ENCODE results near the gene DHX35. TPM values are rescaled to one million over a fixed set of nuclear protein-coding genes. Genes with fewer than 3 reads are reported as not detected.
"Not testable (repeated sequence)": the region's sequence is repeated elsewhere in the genome, so short reads cannot be mapped to it uniquely, and the experiment has no call there.

The DHX35 gene
- total and polyA plus RNA-seq, 2 donors from 2014 or later, result 6.9 to 11.0 TPM

DNA sequence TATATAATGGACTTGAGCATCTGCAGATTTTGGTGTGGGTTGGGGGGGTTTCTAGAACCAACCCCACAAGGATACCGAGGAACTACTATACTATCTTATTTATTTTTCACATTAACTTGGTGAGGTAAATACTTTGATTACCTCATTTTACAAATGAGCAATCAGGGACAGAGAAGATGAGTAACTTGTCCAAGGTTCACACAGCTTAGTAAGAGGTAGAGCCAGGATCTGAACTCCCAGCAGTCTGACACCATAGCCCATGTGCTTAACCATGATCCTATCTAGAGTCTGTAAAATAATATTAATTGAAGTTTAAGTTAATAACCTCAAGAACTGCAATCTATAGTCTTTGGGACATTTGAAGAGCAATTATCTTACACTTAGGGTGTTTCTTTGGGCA lies 28.6 kb downstream of the DHX35 start:
- Histone ChIP-seq H3K27me3 (ENCODE audit: control insufficient read depth, insufficient read depth, low read length) (no peaks in the 10 kb centered on the region), H3K9ac (ENCODE audit: low read length in 3 of 3) (no peak overlapping the region), H3K4me1 (ENCODE audit: control insufficient read depth in 2 of 3, insufficient read depth in 2 of 3, low read depth in 1 of 3, low read length in 3 of 3) (peaks cover 0 to 12% (median 6%) of the 10 kb centered on the region in 3 donors), H3K9me3 (ENCODE audit: control insufficient read depth in 2 of 3, insufficient read depth in 1 of 3, low read length in 3 of 3) (no peaks in the 10 kb centered on the region), H3K27ac (ENCODE audit: low read depth in 2 of 2, low read length in 2 of 2) (no peak overlapping the region), H3K36me3 (ENCODE audit: control insufficient read depth in 2 of 3, insufficient read depth in 3 of 3, low read length in 3 of 3) (peaks cover 2 to 11% (median 8%) of the 10 kb centered on the region in 3 donors), H3K4me3 (ENCODE audit: low read length in 3 of 3) (no peak overlapping the region)
- intact Hi-C loops (cut with DNase I), result no loop called here
- DNase-seq (no peak), FAIRE-seq (no peak)
- TF ChIP-seq, protein P1, sequence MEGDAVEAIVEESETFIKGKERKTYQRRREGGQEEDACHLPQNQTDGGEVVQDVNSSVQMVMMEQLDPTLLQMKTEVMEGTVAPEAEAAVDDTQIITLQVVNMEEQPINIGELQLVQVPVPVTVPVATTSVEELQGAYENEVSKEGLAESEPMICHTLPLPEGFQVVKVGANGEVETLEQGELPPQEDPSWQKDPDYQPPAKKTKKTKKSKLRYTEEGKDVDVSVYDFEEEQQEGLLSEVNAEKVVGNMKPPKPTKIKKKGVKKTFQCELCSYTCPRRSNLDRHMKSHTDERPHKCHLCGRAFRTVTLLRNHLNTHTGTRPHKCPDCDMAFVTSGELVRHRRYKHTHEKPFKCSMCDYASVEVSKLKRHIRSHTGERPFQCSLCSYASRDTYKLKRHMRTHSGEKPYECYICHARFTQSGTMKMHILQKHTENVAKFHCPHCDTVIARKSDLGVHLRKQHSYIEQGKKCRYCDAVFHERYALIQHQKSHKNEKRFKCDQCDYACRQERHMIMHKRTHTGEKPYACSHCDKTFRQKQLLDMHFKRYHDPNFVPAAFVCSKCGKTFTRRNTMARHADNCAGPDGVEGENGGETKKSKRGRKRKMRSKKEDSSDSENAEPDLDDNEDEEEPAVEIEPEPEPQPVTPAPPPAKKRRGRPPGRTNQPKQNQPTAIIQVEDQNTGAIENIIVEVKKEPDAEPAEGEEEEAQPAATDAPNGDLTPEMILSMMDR (IDR thresholded peaks at IDR 0.05; ENCODE audit: borderline replicate concordance, extremely low read depth, insufficient read depth), result no peak

DNA sequence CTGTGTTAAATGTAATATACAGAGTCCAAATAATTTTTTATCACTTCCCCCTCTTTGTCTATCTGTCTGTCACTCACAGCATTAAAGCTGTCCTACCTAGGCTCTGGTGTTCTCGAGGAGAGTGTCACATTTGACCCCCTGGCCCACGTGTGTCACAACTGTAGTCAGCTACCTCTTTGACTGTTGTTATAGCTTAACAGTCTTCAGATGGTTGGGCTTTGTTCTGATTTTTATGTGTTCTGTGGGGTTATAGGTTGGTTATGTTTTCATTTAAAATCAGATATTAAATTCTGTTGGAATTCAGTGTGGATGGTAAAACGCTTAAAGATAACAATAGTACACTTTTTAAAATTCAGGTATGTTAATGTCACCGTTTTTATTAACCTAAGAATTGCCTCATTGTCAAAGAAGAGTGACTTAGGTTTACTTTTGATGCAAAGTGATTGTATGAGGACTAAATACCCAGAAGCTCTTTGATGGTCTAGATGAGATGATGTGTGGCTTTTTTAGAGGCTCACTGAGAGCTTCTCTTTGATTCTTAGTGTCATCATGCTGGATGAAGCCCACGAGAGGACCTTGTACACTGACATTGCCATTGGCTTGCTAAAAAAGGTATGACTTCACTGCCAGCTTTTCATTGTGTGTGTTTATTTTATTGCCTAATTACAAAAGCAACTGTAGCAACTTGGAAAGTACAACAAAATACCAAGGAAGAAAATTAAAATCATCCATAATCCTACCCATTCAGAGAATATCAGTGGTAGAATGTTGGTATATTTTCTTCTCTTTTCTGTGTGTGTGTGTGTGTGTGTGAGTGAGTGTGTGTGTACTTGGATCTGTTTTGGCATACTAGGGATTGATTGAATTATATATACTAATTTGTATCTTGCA lies 29.9 kb downstream of the DHX35 start:
- TF ChIP-seq, protein P1 (IDR thresholded peaks at IDR 0.05; ENCODE audit: borderline replicate concordance, extremely low read depth, insufficient read depth), result no peak
- intact Hi-C loops (cut with DNase I), result no loop called here
- FAIRE-seq, result no peak
- H3K27ac ChIP-seq (ENCODE audit: low read depth in 2 of 2, low read length in 2 of 2), result no peak overlapping the region
- no peak for DNase-seq
- H3K4me3 ChIP-seq (ENCODE audit: low read length in 3 of 3), result no peak overlapping the region
- H3K36me3 ChIP-seq (ENCODE audit: control insufficient read depth in 2 of 3, insufficient read depth in 3 of 3, low read length in 3 of 3), result peaks cover 2 to 20% (median 19%) of the 10 kb centered on the region in 3 donors
- no peaks in the 10 kb centered on the region for H3K9me3 ChIP-seq (ENCODE audit: control insufficient read depth in 2 of 3, insufficient read depth in 1 of 3, low read length in 3 of 3)
- H3K9ac ChIP-seq (ENCODE audit: low read length in 3 of 3), result no peak overlapping the region
- no peaks in the 10 kb centered on the region for H3K27me3 ChIP-seq (ENCODE audit: control insufficient read depth, insufficient read depth, low read length)
- peaks cover 0 to 3% (median 0%) of the 10 kb centered on the region in 3 donors for H3K4me1 ChIP-seq (ENCODE audit: control insufficient read depth in 2 of 3, insufficient read depth in 2 of 3, low read depth in 1 of 3, low read length in 3 of 3)

DNA sequence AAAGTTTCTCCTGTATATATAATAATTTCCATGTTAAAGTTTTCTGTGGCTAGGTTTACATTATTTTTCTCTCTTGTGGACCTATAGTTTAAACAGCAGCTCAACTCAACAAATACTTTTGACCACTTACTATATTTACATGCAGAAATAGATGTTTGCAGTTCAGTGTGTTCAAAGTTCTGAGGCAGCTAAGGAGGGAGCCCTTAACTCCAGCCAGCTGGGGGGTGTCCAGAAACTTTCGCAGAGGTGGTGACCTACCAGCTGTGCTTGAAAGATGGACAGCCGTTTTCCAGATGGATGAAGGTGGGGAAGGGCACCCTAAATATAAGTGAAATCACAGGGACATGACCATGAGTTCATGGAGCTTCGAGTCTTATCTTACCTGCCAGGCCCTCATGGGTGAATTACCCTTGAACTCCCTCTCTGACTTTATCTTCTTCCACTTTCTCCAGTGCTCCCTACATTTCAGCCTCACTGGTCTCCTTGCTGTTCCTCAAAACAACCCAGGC lies 33.4 kb downstream of the DHX35 start:
- TF ChIP-seq, protein P1 (IDR thresholded peaks at IDR 0.05; ENCODE audit: borderline replicate concordance, extremely low read depth, insufficient read depth), result no peak
- Histone ChIP-seq H3K9me3 (ENCODE audit: control insufficient read depth in 2 of 3, insufficient read depth in 1 of 3, low read length in 3 of 3) (no peaks in the 10 kb centered on the region), H3K36me3 (ENCODE audit: control insufficient read depth in 2 of 3, insufficient read depth in 3 of 3, low read length in 3 of 3) (peaks cover 0 to 30% (median 29%) of the 10 kb centered on the region in 3 donors), H3K4me3 (ENCODE audit: low read length in 3 of 3) (no peak overlapping the region), H3K27ac (ENCODE audit: low read depth in 2 of 2, low read length in 2 of 2) (no peak overlapping the region), H3K9ac (ENCODE audit: low read length in 3 of 3) (no peak overlapping the region), H3K4me1 (ENCODE audit: control insufficient read depth in 2 of 3, insufficient read depth in 2 of 3, low read depth in 1 of 3, low read length in 3 of 3) (no peaks in the 10 kb centered on the region), H3K27me3 (ENCODE audit: control insufficient read depth, insufficient read depth, low read length) (no peaks in the 10 kb centered on the region)
- intact Hi-C loops (cut with DNase I), result no loop called here
- no peak for FAIRE-seq
- DNase-seq, result no peak

DNA sequence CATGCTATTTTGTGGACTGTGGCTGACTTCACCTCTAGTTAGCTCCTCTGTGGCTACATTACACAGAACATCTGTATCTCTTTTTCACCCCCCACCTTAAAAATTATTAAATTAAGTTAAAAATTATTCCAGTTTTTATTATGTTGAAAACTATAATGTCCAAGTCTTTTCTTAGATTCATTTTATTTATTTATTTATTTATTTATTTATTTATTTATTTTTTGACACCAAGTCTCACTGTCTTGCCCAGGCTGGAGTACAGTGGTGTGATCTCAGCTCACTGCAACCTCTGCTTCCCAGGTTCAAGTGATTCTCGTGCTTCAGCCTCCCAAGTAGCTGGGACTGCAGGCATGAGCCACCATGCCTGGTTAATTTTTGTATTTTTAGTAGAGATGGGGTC lies 34.7 kb downstream of the DHX35 start:
- intact Hi-C loops (cut with DNase I); H3K27me3 ChIP-seq (ENCODE audit: control insufficient read depth, insufficient read depth, low read length); H3K9ac ChIP-seq (ENCODE audit: low read length in 3 of 3); H3K4me1 ChIP-seq (ENCODE audit: control insufficient read depth in 2 of 3, insufficient read depth in 2 of 3, low read depth in 1 of 3, low read length in 3 of 3); FAIRE-seq; H3K27ac ChIP-seq (ENCODE audit: low read depth in 2 of 2, low read length in 2 of 2); H3K9me3 ChIP-seq (ENCODE audit: control insufficient read depth in 2 of 3, insufficient read depth in 1 of 3, low read length in 3 of 3); H3K4me3 ChIP-seq (ENCODE audit: low read length in 3 of 3); DNase-seq: not testable (repeated sequence)
- H3K36me3 ChIP-seq (ENCODE audit: control insufficient read depth in 2 of 3, insufficient read depth in 3 of 3, low read length in 3 of 3), result peaks cover 2 to 38% (median 29%) of the 10 kb centered on the region in 3 donors

Measured in kidney (tissue), 14 donors.